HUES64 (cell line): ENCODE data around the gene NDUFA8.
A peak's percentile ranks its signal among the peaks of the same experiment; 100 is the strongest.
"Not testable (repeated sequence)": the region's sequence is repeated elsewhere in the genome, so short reads cannot be mapped to it uniquely, and the experiment has no call there.

Experiments
- H3K27ac ChIP-seq: 2 replicates; pipeline ENCODE4 v1.7.0; 2013; ENCODE audit warnings: low read depth, low read length, inconsistent platforms
- H3K27me3 ChIP-seq: 2 replicates; pipeline ENCODE4 v1.6.1; 2013; ENCODE audit warnings: mild to moderate bottlenecking, low read length; ENCODE audit not compliant: insufficient read depth
- H3K36me3 ChIP-seq: 2 replicates; pipeline ENCODE4 v1.6.1; 2013; ENCODE audit warnings: mild to moderate bottlenecking, low read length; ENCODE audit not compliant: insufficient read depth
- H3K4me1 ChIP-seq: 2 replicates; pipeline ENCODE4 v1.6.1; 2013; ENCODE audit warnings: mild to moderate bottlenecking, low read length, moderate library complexity; ENCODE audit not compliant: insufficient read depth
- H3K4me3 ChIP-seq: 2 replicates; pipeline ENCODE4 v1.5.1; 2013; ENCODE audit warnings: mild to moderate bottlenecking, low read length, moderate library complexity
- H3K9ac ChIP-seq: 2 replicates; pipeline ENCODE4 v1.6.1; 2013; ENCODE audit warnings: mild to moderate bottlenecking, low read depth, low read length
- H3K9me3 ChIP-seq: 2 replicates; pipeline ENCODE4 v1.6.1; 2013; ENCODE audit warnings: low read depth, low read length; ENCODE audit not compliant: insufficient read depth
- WGBS: fragments of 150-250, 120-280 bp; methylation state at CpG from one replicate; pipeline ENCODE4 v1.1.7; 2013; ENCODE audit warnings: missing lambda C conversion rate; 5-methylcytosine and 5-hydroxymethylcytosine counted together

The NDUFA8 gene

GRCh38 chr9:122119721-122120120 lies 39.9 kb downstream of the NDUFA8 start:
- WGBS: 82% methylated on average over 5 of the region's 5 CpGs

GRCh38 chr9:122119166-122119521 lies 40.4 kb downstream of the NDUFA8 start:
- no peak overlapping the region for H3K4me3 ChIP-seq
- H3K9ac ChIP-seq: no peak overlapping the region
- peaks cover 16% of the 10 kb centered on the region; the same call in 1 of the 2 replicates for H3K4me1 ChIP-seq
- no peaks in the 10 kb centered on the region for H3K36me3 ChIP-seq
- no peak overlapping the region for H3K27ac ChIP-seq
- 94% methylated on average over 13 of the region's 13 CpGs for WGBS
- H3K9me3 ChIP-seq: no peaks in the 10 kb centered on the region
- H3K27me3 ChIP-seq: no peaks in the 10 kb centered on the region

More at GRCh38 chr9:122119721-122120120, 39.9 kb downstream of the NDUFA8 start:
- H3K9ac ChIP-seq: no peak overlapping the region
- no peaks in the 10 kb centered on the region for H3K9me3 ChIP-seq
- no peak overlapping the region for H3K27ac ChIP-seq
- H3K27me3 ChIP-seq: no peaks in the 10 kb centered on the region
- no peaks in the 10 kb centered on the region for H3K36me3 ChIP-seq
- H3K4me3 ChIP-seq: no peak overlapping the region
- H3K4me1 ChIP-seq: peaks cover 16% of the 10 kb centered on the region; the same call in 1 of the 2 replicates

- H3K4me3 ChIP-seq: no peak overlapping the region
- 97% methylated on average over 5 of the region's 5 CpGs for WGBS
- H3K27ac ChIP-seq: no peak overlapping the region
Observed at GRCh38 chr9:122118343-122119165, 41.0 kb downstream of the NDUFA8 start.

GRCh38 chr9:122117241-122117640 lies 42.3 kb downstream of the NDUFA8 start:
- H3K4me3 ChIP-seq, H3K27me3 ChIP-seq, H3K27ac ChIP-seq, H3K9ac ChIP-seq, H3K36me3 ChIP-seq, H3K9me3 ChIP-seq: not testable (repeated sequence)
- 86% methylated on average over 7 of the region's 9 CpGs for WGBS
- peaks cover 20% of the 10 kb centered on the region; the same call in 1 of the 2 replicates for H3K4me1 ChIP-seq

More at GRCh38 chr9:122118343-122119165, 41.0 kb downstream of the NDUFA8 start:
- Histone ChIP-seq H3K9me3 (no peaks in the 10 kb centered on the region), H3K9ac (no peak overlapping the region), H3K36me3 (no peaks in the 10 kb centered on the region), H3K27me3 (no peaks in the 10 kb centered on the region), H3K4me1 (peaks cover 16% of the 10 kb centered on the region; the same call in 1 of the 2 replicates)

- peak overlapping the region; percentile 61; the same call in 1 of the 2 replicates for H3K27ac ChIP-seq
- H3K4me3 ChIP-seq: no peak overlapping the region
- no peaks in the 10 kb centered on the region for H3K27me3 ChIP-seq
- peak overlapping the region; percentile 23; the same call in 1 of the 2 replicates for H3K9ac ChIP-seq
- no peaks in the 10 kb centered on the region for H3K9me3 ChIP-seq
- H3K4me1 ChIP-seq: peaks cover 20% of the 10 kb centered on the region; the same call in 1 of the 2 replicates
- H3K36me3 ChIP-seq: no peaks in the 10 kb centered on the region
- 82% methylated on average over 10 of the region's 10 CpGs for WGBS
Observed at GRCh38 chr9:122116448-122117173, 43.0 kb downstream of the NDUFA8 start.

GRCh38 chr9:122116040-122116439 lies 43.5 kb downstream of the NDUFA8 start:
- H3K9me3 ChIP-seq: no peaks in the 10 kb centered on the region
- no peak overlapping the region for H3K4me3 ChIP-seq
- H3K36me3 ChIP-seq: no peaks in the 10 kb centered on the region
- WGBS: 48% methylated on average over 4 of the region's 4 CpGs
- no peaks in the 10 kb centered on the region for H3K27me3 ChIP-seq
- H3K27ac ChIP-seq: peak overlapping the region; percentile 61; the same call in 1 of the 2 replicates
- peaks cover 20% of the 10 kb centered on the region; the same call in 1 of the 2 replicates for H3K4me1 ChIP-seq
- H3K9ac ChIP-seq: peak overlapping the region; percentile 23; the same call in 1 of the 2 replicates

- WGBS: 87% methylated on average over 12 of the region's 12 CpGs
- no peak overlapping the region for H3K4me3 ChIP-seq
- no peak overlapping the region for H3K9ac ChIP-seq
- H3K27me3 ChIP-seq: no peaks in the 10 kb centered on the region
- no peaks in the 10 kb centered on the region for H3K9me3 ChIP-seq
- no peaks in the 10 kb centered on the region for H3K36me3 ChIP-seq
- peaks cover 20% of the 10 kb centered on the region; the same call in 1 of the 2 replicates for H3K4me1 ChIP-seq
- H3K27ac ChIP-seq: peak overlapping the region; percentile 15; the same call in 1 of the 2 replicates
Observed at GRCh38 chr9:122115176-122116035, 44.2 kb downstream of the NDUFA8 start.

GRCh38 chr9:122113574-122113973 lies 46.0 kb downstream of the NDUFA8 start:
- H3K27ac ChIP-seq: no peak overlapping the region
- H3K4me3 ChIP-seq: no peak overlapping the region
- H3K4me1 ChIP-seq: peaks cover 20% of the 10 kb centered on the region; the same call in 1 of the 2 replicates
- no peaks in the 10 kb centered on the region for H3K27me3 ChIP-seq
- no peaks in the 10 kb centered on the region for H3K9me3 ChIP-seq
- no peak overlapping the region for H3K9ac ChIP-seq
- no peaks in the 10 kb centered on the region for H3K36me3 ChIP-seq
- WGBS: 58% methylated on average over 3 of the region's 5 CpGs

GRCh38 chr9:122112238-122112637 lies 47.3 kb downstream of the NDUFA8 start:
- 87% methylated on average over 6 of the region's 6 CpGs for WGBS
- Histone ChIP-seq H3K27ac (no peak overlapping the region), H3K4me1 (peaks cover 20% of the 10 kb centered on the region; the same call in 1 of the 2 replicates), H3K36me3 (no peaks in the 10 kb centered on the region), H3K27me3 (no peaks in the 10 kb centered on the region), H3K9ac (no peak overlapping the region), H3K9me3 (no peaks in the 10 kb centered on the region), H3K4me3 (no peak overlapping the region)

- Histone ChIP-seq H3K4me1 (peaks cover 18% of the 10 kb centered on the region; the same call in 1 of the 2 replicates), H3K4me3 (no peak overlapping the region), H3K27me3 (no peaks in the 10 kb centered on the region), H3K36me3 (no peaks in the 10 kb centered on the region), H3K9ac (no peak overlapping the region), H3K27ac (no peak overlapping the region), H3K9me3 (no peaks in the 10 kb centered on the region)
- 93% methylated on average over 9 of the region's 9 CpGs for WGBS
Observed at GRCh38 chr9:122111413-122112085, 48.0 kb downstream of the NDUFA8 start.
